ENCODE data around the gene ROM1.

GRCh38 chr11:62603072-62603408 is 10.0 kb upstream of the ROM1 start:
- TF ChIP-seq CTCF (IDR thresholded peaks at IDR 0.05; ENCODE audit: extremely low read depth in 1 of 2, insufficient read depth in 1 of 2, low read depth in 1 of 2, low read length in 2 of 2) (no peak), EZH2 (IDR thresholded peaks at IDR 0.05; ENCODE audit: borderline replicate concordance, low read depth, low read length, severe bottlenecking) (no peak), MAX (IDR thresholded peaks at IDR 0.05; ENCODE audit: insufficient read depth, insufficient read length) (no peak), POLR2A (IDR thresholded peaks at IDR 0.05; ENCODE audit: low read depth, low read length) (no peak), POLR2AphosphoS5 (IDR thresholded peaks at IDR 0.05; ENCODE audit: insufficient read depth, low read depth, low read length) (no peak), JUN (IDR thresholded peaks at IDR 0.05; ENCODE audit: borderline replicate concordance, insufficient read depth, insufficient read length, low read depth) (no peak), MYC (IDR thresholded peaks at IDR 0.05; ENCODE audit: low read depth, low read length) (no peak), FOS (IDR thresholded peaks at IDR 0.05; ENCODE audit: borderline replicate concordance, insufficient read depth, low read length) (no peak), GATA2 (IDR thresholded peaks at IDR 0.05; ENCODE audit: insufficient read depth, insufficient read length, low read depth, low read length) (no peak)

Measured in endothelial cell of umbilical vein (primary cell).